HL-60 (cell line): ENCODE measurements around the gene DMD.

ENCODE experiments used
- DNase-seq, 2 experiments: peaks; one replicate each; pipeline ENCODE4 v3.0.0-alpha.2; 2010 to 2020; ENCODE audit warnings: low read depth in 1 of 2, low spot score in 1 of 2
- H3K27ac ChIP-seq: fragments of 250-450 bp; sonication (Bioruptor Pico); replicated peaks from 2 replicates; pipeline ENCODE4 v1.5.1; 2020; ENCODE audit warnings: mild to moderate bottlenecking, moderate library complexity
- H3K27me3 ChIP-seq: fragments of 250-450 bp; sonication (Bioruptor Pico); 2 replicates; pipeline ENCODE4 v1.5.1; 2021; ENCODE audit warnings: mild to moderate bottlenecking, moderate library complexity; ENCODE audit not compliant: insufficient read depth, poor library complexity, severe bottlenecking
- H3K4me3 ChIP-seq: replicated peaks from 2 replicates; pipeline ENCODE4 v1.5.1; 2011; ENCODE audit warnings: mild to moderate bottlenecking, control low read depth, low read length; ENCODE audit not compliant: insufficient read depth
- GABPA ChIP-seq: IDR thresholded peaks from 2 replicates; pipeline ENCODE4 v1.6.1; 2012; ENCODE audit warnings: low read depth
- POLR2AphosphoS5 ChIP-seq: IDR thresholded peaks from 2 replicates; pipeline ENCODE4 v1.6.1; 2012; ENCODE audit warnings: low read depth
- REST ChIP-seq: IDR thresholded peaks from 2 replicates; pipeline ENCODE4 v1.6.1; 2012; ENCODE audit warnings: low read depth; ENCODE audit not compliant: insufficient replicate concordance
- SPI1 ChIP-seq: IDR thresholded peaks from 2 replicates; pipeline ENCODE4 v1.6.1; 2012; ENCODE audit warnings: low read depth, mild to moderate bottlenecking, borderline replicate concordance
- TF ChIP-seq, protein P1 (sequence below): IDR thresholded peaks from one replicate; pipeline ENCODE4 v1.5.1; 2011; ENCODE audit warnings: low read length, control low read depth, inconsistent platforms; ENCODE audit not compliant: insufficient read depth

DMD gene

DNA sequence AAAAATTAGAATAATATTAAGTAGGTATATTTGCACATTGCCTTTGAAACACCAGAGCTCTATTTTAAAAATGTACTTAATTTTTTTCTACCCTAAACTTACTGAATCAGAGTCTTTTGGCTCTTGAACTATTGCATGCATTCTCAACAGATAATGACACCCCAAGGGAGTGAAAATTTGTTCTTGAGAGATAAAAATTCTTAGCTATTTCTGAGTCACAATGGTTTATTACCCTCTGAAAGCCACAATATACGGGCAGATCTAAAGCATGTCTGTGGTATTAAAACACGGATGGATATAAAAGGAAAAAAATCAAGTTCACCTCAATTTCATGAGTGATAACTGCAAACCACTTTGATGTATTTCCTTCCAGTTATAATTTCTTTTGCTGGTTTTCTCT lies 1503.2 kb downstream of the DMD start:
- TF ChIP-seq REST (no peak), POLR2AphosphoS5 (no peak), SPI1 (no peak), GABPA (no peak)
- TF ChIP-seq, protein P1, sequence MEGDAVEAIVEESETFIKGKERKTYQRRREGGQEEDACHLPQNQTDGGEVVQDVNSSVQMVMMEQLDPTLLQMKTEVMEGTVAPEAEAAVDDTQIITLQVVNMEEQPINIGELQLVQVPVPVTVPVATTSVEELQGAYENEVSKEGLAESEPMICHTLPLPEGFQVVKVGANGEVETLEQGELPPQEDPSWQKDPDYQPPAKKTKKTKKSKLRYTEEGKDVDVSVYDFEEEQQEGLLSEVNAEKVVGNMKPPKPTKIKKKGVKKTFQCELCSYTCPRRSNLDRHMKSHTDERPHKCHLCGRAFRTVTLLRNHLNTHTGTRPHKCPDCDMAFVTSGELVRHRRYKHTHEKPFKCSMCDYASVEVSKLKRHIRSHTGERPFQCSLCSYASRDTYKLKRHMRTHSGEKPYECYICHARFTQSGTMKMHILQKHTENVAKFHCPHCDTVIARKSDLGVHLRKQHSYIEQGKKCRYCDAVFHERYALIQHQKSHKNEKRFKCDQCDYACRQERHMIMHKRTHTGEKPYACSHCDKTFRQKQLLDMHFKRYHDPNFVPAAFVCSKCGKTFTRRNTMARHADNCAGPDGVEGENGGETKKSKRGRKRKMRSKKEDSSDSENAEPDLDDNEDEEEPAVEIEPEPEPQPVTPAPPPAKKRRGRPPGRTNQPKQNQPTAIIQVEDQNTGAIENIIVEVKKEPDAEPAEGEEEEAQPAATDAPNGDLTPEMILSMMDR, result no peak
- no peaks in the 10 kb centered on the region for H3K27me3 ChIP-seq
- H3K4me3 ChIP-seq, result no peak overlapping the region
- no peak overlapping the region for H3K27ac ChIP-seq
- DNase-seq, result no peak

DNA sequence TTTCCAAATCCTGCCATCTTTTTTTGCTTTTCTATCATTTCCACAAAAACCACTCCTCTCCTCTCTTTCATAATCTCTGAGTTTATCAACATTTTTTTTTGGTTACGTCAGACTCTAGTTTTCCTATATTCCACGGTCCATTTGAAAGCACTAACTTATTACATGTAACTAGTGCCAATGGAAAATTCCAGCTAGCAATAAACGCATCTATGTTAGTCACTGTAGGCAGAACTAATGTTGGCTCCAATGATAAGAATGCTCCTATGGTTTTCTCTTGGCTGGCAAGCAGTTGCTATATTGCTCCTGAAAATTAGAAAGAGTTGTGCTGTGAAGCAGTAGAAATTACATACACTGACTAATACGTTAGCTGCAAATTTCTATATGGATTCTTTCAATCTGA lies 1504.9 kb downstream of the DMD start:
- Histone ChIP-seq H3K27ac (no peak overlapping the region), H3K4me3 (no peak overlapping the region), H3K27me3 (no peaks in the 10 kb centered on the region)
- TF ChIP-seq POLR2AphosphoS5, result no peak
- no peak for TF ChIP-seq REST
- no peak for TF ChIP-seq GABPA
- TF ChIP-seq SPI1, result no peak
- TF ChIP-seq, protein P1, result no peak
- no peak for DNase-seq

GRCh38 chrX:31705816-31706215 lies 1505.5 kb downstream of the DMD start:
- H3K4me3 ChIP-seq, result no peak overlapping the region
- TF ChIP-seq POLR2AphosphoS5 (no peak), SPI1 (no peak), GABPA (no peak), REST (no peak)
- TF ChIP-seq, protein P1, result no peak
- H3K27me3 ChIP-seq, result no peaks in the 10 kb centered on the region

More at GRCh38 chrX:31705816-31706215, 1505.5 kb downstream of the DMD start:
- no peak for DNase-seq
- no peak overlapping the region for H3K27ac ChIP-seq
